Measurements from ENCODE around the gene TRPC6.

DNA sequence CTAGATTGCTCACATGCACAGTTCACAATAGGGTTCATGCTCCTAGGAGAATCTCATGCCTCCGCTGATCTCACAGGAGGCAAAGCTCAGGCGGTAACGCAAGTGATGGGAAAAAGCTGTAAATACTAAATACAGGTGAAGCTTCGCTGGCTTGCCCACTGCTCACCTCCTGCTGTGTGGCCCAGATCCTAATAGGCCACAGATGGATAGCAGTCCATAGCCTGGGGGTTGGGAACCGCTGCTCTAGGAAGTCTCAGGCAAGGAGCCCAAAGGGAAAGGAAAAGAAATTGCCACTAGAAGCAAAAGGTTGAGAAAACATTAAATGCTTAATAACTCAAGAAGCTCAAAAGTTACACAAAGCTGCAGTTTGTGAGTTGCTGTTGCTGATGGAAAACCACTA lies 3.2 kb upstream of the TRPC6 start:
- TF ChIP-seq, protein P1, sequence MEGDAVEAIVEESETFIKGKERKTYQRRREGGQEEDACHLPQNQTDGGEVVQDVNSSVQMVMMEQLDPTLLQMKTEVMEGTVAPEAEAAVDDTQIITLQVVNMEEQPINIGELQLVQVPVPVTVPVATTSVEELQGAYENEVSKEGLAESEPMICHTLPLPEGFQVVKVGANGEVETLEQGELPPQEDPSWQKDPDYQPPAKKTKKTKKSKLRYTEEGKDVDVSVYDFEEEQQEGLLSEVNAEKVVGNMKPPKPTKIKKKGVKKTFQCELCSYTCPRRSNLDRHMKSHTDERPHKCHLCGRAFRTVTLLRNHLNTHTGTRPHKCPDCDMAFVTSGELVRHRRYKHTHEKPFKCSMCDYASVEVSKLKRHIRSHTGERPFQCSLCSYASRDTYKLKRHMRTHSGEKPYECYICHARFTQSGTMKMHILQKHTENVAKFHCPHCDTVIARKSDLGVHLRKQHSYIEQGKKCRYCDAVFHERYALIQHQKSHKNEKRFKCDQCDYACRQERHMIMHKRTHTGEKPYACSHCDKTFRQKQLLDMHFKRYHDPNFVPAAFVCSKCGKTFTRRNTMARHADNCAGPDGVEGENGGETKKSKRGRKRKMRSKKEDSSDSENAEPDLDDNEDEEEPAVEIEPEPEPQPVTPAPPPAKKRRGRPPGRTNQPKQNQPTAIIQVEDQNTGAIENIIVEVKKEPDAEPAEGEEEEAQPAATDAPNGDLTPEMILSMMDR (IDR thresholded peaks at IDR 0.05) = no peak
- no peak for TF ChIP-seq POLR2A (IDR thresholded peaks at IDR 0.05)
